HepG2 (cell line): ENCODE results near the gene ATP5MC2. TPM values are rescaled to one million over a fixed set of nuclear protein-coding genes. Genes with fewer than 3 reads are reported as not detected.

Experiments
- ATAC-seq: fragments of 200-7000 bp; cut with Tn5 transposase; 3 replicates; pipeline ENCODE4 v1.9.1; 2020; ENCODE audit warnings: mild to moderate bottlenecking, moderate library complexity
- BruUV-seq: library from RNA; stranded (reverse); fragments of 400-500 nt; replicated peaks from 2 replicates; lab custom pipeline; 2021; lab: Mats Ljungman, UMichigan
- CTCF ChIA-PET: fragments of 300-600 bp; formaldehyde crosslinking; extraction: SDS; loops from one replicate; lab custom pipeline; 2021; ENCODE audit warnings: low total read pairs, inconsistent platforms, low intra/inter-chr PET ratio; lab: Yijun Ruan, JAX
- POLR2A ChIA-PET: fragments of 350-600 bp; sonication (Branson Sonifier 250); formaldehyde crosslinking; loops from one replicate; lab custom pipeline; 2020; ENCODE audit warnings: antibody characterized with exemption, inconsistent platforms; lab: Yijun Ruan, JAX
- DNase-seq: peaks from one replicate; pipeline ENCODE4 v3.0.0-alpha.2; 2015; ENCODE audit warnings: low spot score
- FAIRE-seq: peaks from 3 replicates; lab custom pipeline; 2011; peaks lifted over from hg19 to GRCh38; lab: Jason Lieb, UNC
- H2AFZ ChIP-seq: one replicate; pipeline ENCODE4 v1.6.1; 2011; ENCODE audit warnings: low read length, inconsistent platforms
- H3K27ac ChIP-seq: fragments of 300-600 bp; 3 replicates; pipeline ENCODE4 v1.8.0; 2011; ENCODE audit warnings: mixed run types, mild to moderate bottlenecking, mixed read lengths, low read length, inconsistent platforms; ENCODE audit not compliant: insufficient read depth; ENCODE audit errors: extremely low read length
- H3K27me3 ChIP-seq, 2 experiments: fragments of 200-600 bp in 1 of 2; 2 replicates in 1 of 2; 3 replicates in 1 of 2; pipeline versions ENCODE4 v1.6.0 to v1.8.0; 2011; ENCODE audit warnings: low read length in 2 of 2, mild to moderate bottlenecking in 2 of 2, moderate library complexity in 2 of 2, inconsistent platforms in 1 of 2; ENCODE audit not compliant: insufficient read depth in 2 of 2, control insufficient read depth in 1 of 2
- H3K36me3 ChIP-seq, 2 experiments: fragments of 200-600 bp in 1 of 2; replicated peaks in 1 of 2; 2 replicates in 1 of 2; 3 replicates in 1 of 2; pipeline versions ENCODE4 v1.5.1 to v1.8.0; 2011; ENCODE audit warnings: low read length in 2 of 2, inconsistent platforms in 1 of 2; ENCODE audit not compliant: insufficient read depth in 2 of 2, control insufficient read depth in 1 of 2
- H3K4me1 ChIP-seq: 2 replicates; pipeline ENCODE4 v1.5.1; 2012; ENCODE audit warnings: low read length, inconsistent platforms; ENCODE audit not compliant: insufficient read depth
- H3K4me2 ChIP-seq: 2 replicates; pipeline ENCODE4 v1.6.0; 2011; ENCODE audit warnings: low read depth, low read length, inconsistent platforms
- H3K4me3 ChIP-seq, 3 experiments: fragments of 200-600 bp in 1 of 3; sonication (generic), shearing (Covaris generic) in 1 of 3; replicated peaks in 1 of 3; 2 replicates each; pipeline ENCODE4 v1.5.1; 2011 to 2016; ENCODE audit warnings: low read length in 3 of 3, inconsistent platforms in 2 of 3, low read depth in 2 of 3, mild to moderate bottlenecking in 2 of 3, control low read depth in 1 of 3, mixed read lengths in 1 of 3; ENCODE audit not compliant: insufficient read depth in 1 of 3
- H3K79me2 ChIP-seq: one replicate; pipeline ENCODE4 v1.6.1; 2011; ENCODE audit warnings: low read length, inconsistent platforms; ENCODE audit not compliant: insufficient read depth
- H3K9ac ChIP-seq: 2 replicates; pipeline ENCODE4 v1.6.0; 2011; ENCODE audit warnings: mild to moderate bottlenecking, low read depth, low read length, inconsistent platforms; ENCODE audit not compliant: insufficient read depth
- H3K9me3 ChIP-seq: 2 replicates; pipeline ENCODE4 v1.5.1; 2012; ENCODE audit warnings: mild to moderate bottlenecking, low read length
- H4K20me1 ChIP-seq: 2 replicates; pipeline ENCODE4 v1.6.0; 2011; ENCODE audit warnings: inconsistent platforms, mild to moderate bottlenecking, low read length, moderate library complexity; ENCODE audit not compliant: insufficient read depth
- ATAD3A ChIP-seq: sonication (generic); formaldehyde crosslinking; IDR thresholded peaks from 2 replicates; pipeline ENCODE4 v1.4.0; 2020; ENCODE audit warnings: missing genetic modification reagents
- LCORL ChIP-seq, 2 experiments: fragments of 450-650 bp in 1 of 2; sonication (generic) in 1 of 2; formaldehyde crosslinking in 1 of 2; IDR thresholded peaks; 2 replicates each; pipeline versions ENCODE4 v1.5.0 to v1.6.1; 2017 to 2020; ENCODE audit warnings: antibody characterized with exemption in 1 of 2, missing genetic modification reagents in 1 of 2
- MAFK ChIP-seq, 2 experiments: IDR thresholded peaks in 1 of 2; conservative IDR thresholded peaks in 1 of 2; 2 replicates each; pipeline ENCODE4 v1.6.1; 2011; ENCODE audit warnings: improper control_type of control experiment in 2 of 2, low read length in 2 of 2
- MLLT10 ChIP-seq: sonication (generic); formaldehyde crosslinking; IDR thresholded peaks from 2 replicates; pipeline ENCODE4 v1.4.0; 2020; ENCODE audit warnings: missing genetic modification reagents
- PRPF4 ChIP-seq: fragments of 200-400 bp; formaldehyde crosslinking; IDR thresholded peaks from 2 replicates; pipeline ENCODE4 v1.6.1; 2016; ENCODE audit warnings: low read length, low read depth; ENCODE audit not compliant: poor library complexity, severe bottlenecking
- RBFOX2 ChIP-seq: fragments of 200-400 bp; formaldehyde crosslinking; IDR thresholded peaks from 2 replicates; pipeline ENCODE4 v1.6.1; 2017; ENCODE audit warnings: low read depth, mild to moderate bottlenecking, low read length
- RXRA ChIP-seq: sonication (generic); formaldehyde crosslinking; IDR thresholded peaks from 2 replicates; pipeline ENCODE4 v1.5.1; 2020; ENCODE audit warnings: missing genetic modification reagents
- TOE1 ChIP-seq: sonication (generic); formaldehyde crosslinking; IDR thresholded peaks from 2 replicates; pipeline ENCODE4 v1.4.0; 2020; ENCODE audit warnings: mild to moderate bottlenecking, missing genetic modification reagents
- ZNF431 ChIP-seq: sonication (generic); formaldehyde crosslinking; IDR thresholded peaks from 2 replicates; pipeline ENCODE4 v1.9.0; 2022; ENCODE audit warnings: missing genetic modification reagents, low read depth, mild to moderate bottlenecking, borderline replicate concordance
- WGBS: methylation state at CpG from one replicate; pipeline ENCODE4 v1.1.6; 2017; ENCODE audit warnings: low lambda C conversion rate; 5-methylcytosine and 5-hydroxymethylcytosine counted together
- in situ Hi-C: cut with HindIII; loops from 2 replicates; pipeline ENCODE4 v1.10.0; 2017; ENCODE audit warnings: low pct_unique_long_range_greater_than_20kb; ENCODE audit not compliant: extremely low pct_ligation_motif_present
- intact Hi-C: fragments of 100-400 bp; cut with micrococcal nuclease; formaldehyde crosslinking; loops from one replicate; pipeline ENCODE4 v1.10.0; 2022; ENCODE audit not compliant: unreplicated experiment
- polyA plus RNA-seq, 8 experiments: library from polyadenylated mRNA; depleted of rRNA in 3 of 8; stranded (reverse) in 7 of 8; unstranded in 1 of 8; fragments of >200 nt; fragmentation: Illumina TruSeq in 4 of 8; extraction: Trizol in 4 of 8; gene quantifications; 2 replicates each; pipeline versions ENCODE4 v1.2.1 to v1.2.3, GENCODE V29; 2011 to 2016; ENCODE audit warnings: low read depth in 4 of 8, missing spikeins in 1 of 8, mixed read lengths in 1 of 8; ENCODE audit not compliant: insufficient read depth in 1 of 8
- total RNA-seq, 5 experiments: library from RNA; depleted of rRNA; stranded (reverse); fragments of >200 nt; fragmentation: Illumina TruSeq; extraction: Trizol; gene quantifications; 2 replicates each; pipeline ENCODE4 v1.2.3, GENCODE V29; 2016; ENCODE audit warnings: low read depth in 1 of 5
- TF ChIP-seq, protein P1 (sequence below): sonication (generic); formaldehyde crosslinking; IDR thresholded peaks from 2 replicates; pipeline ENCODE4 v1.5.1; 2020; ENCODE audit warnings: missing genetic modification reagents, mild to moderate bottlenecking, borderline replicate concordance
- TF ChIP-seq, protein P2 (sequence below): IDR thresholded peaks from 2 replicates; pipeline ENCODE4 v1.6.1; 2012; ENCODE audit warnings: low read length, improper control_type of control experiment
- TF ChIP-seq, protein P3 (sequence below): sonication (generic); formaldehyde crosslinking; IDR thresholded peaks from 2 replicates; pipeline ENCODE4 v1.5.0; 2020; ENCODE audit warnings: missing genetic modification reagents
- TF ChIP-seq, protein P4 (sequence below): IDR thresholded peaks from 2 replicates; pipeline ENCODE4 v1.6.1; 2016
- TF ChIP-seq, protein P5 (sequence below), 2 experiments: IDR thresholded peaks; 2 replicates each; pipeline ENCODE4 v1.6.1; 2011 to 2012; ENCODE audit warnings: low read length in 2 of 2, borderline replicate concordance in 1 of 2, low read depth in 1 of 2, mild to moderate bottlenecking in 1 of 2, moderate library complexity in 1 of 2

Gene ATP5MC2
- total and polyA plus RNA-seq, 2 of the 13 experiments (the other 11 are each of a cell fraction or from before 2014, with no cell fraction given), result 230 to 257 TPM

DNA sequence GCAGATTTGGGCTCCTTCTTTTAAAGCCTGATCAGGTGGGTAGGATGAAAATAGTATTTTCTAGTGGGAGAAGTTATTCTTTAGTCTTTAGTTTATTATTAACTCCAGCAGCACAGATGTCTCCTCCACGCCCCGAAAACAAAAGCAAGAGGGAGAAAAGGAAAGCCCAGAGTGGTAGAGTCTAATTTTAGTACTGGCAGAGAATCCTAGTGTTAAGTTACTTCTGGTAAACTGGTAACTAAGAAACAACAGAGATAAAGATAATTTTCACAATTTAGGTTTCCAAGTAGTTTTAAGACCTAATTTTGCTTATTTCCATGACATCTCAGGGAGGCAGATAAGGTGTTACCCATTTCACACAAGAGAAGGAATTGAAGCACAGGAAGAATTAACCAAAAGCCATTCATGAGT is 16.3 kb downstream of the ATP5MC2 start:
- peak; percentile 46 for ATAC-seq
- H2AFZ ChIP-seq, result peak overlapping the region; percentile 68
- peak overlapping the region; percentile 96 for H3K27ac ChIP-seq
- H3K36me3 ChIP-seq, result peaks cover under 1 to 3% of the 10 kb centered on the region in 2 experiments; a peak in 2 of 5 replicates
- no peaks in the 10 kb centered on the region for H3K9me3 ChIP-seq
- peak; percentile 15 for FAIRE-seq
- peak overlapping the region; percentile 68 for H3K9ac ChIP-seq
- ChIA-PET CTCF (interaction anchor here (1.0 kb wide), 1 partner anchor 17 kb away, joined by 5 read pairs; the partner anchor contains the start of gene ATP5MC2), POLR2A (interaction anchor here (1.0 to 4.2 kb wide), 14 partner anchors 10 to 620 kb away, joined by 3 to 61 read pairs (median 12); partner anchors contain the start of genes ATF7, ATP5MC2, CBX5 and PRR13)
- no peaks in the 10 kb centered on the region for H3K79me2 ChIP-seq
- no peaks in the 10 kb centered on the region for H3K27me3 ChIP-seq
- intact Hi-C loops (loop anchor here (5.0 kb wide), 2 partner anchors 37 to 117 kb away; no protein-coding TSS in a partner anchor), in situ Hi-C loops (no loop called here)
- peaks cover 45% of the 10 kb centered on the region for H3K4me1 ChIP-seq
- peak overlapping the region; percentile 96 for H3K4me2 ChIP-seq
- TSS peak; percentile 89 for BruUV-seq
- H3K4me3 ChIP-seq, result peak overlapping the region; percentile 48 to 62 (median 58); a peak in 5 of 6 replicates
- WGBS, result 2% methylated on average over 2 of the region's 2 CpGs
- no peaks in the 10 kb centered on the region for H4K20me1 ChIP-seq
- no peak for DNase-seq
- TF ChIP-seq MAFK (conservative IDR thresholded peaks at IDR 0.05 in 1 of 2, IDR thresholded peaks at IDR 0.05 in 1 of 2; ENCODE audit: low read length in 2 of 2), result no peak
- TF ChIP-seq, protein P1, sequence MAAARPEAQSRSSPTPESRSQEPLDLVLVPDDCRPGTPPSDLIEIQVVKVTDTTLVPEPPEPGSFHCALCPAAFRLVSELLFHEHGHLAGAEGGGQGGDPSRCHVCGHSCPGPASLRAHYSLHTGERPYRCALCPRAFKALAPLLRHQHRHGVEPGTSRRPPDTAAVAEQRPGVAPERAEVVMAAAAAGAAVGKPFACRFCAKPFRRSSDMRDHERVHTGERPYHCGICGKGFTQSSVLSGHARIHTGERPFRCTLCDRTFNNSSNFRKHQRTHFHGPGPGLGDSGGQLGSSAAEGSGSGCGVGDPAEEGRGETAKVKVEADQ (CRISPR knock-in tag), result no peak; the same call in 1 of the 2 replicates
- TF ChIP-seq, protein P2, sequence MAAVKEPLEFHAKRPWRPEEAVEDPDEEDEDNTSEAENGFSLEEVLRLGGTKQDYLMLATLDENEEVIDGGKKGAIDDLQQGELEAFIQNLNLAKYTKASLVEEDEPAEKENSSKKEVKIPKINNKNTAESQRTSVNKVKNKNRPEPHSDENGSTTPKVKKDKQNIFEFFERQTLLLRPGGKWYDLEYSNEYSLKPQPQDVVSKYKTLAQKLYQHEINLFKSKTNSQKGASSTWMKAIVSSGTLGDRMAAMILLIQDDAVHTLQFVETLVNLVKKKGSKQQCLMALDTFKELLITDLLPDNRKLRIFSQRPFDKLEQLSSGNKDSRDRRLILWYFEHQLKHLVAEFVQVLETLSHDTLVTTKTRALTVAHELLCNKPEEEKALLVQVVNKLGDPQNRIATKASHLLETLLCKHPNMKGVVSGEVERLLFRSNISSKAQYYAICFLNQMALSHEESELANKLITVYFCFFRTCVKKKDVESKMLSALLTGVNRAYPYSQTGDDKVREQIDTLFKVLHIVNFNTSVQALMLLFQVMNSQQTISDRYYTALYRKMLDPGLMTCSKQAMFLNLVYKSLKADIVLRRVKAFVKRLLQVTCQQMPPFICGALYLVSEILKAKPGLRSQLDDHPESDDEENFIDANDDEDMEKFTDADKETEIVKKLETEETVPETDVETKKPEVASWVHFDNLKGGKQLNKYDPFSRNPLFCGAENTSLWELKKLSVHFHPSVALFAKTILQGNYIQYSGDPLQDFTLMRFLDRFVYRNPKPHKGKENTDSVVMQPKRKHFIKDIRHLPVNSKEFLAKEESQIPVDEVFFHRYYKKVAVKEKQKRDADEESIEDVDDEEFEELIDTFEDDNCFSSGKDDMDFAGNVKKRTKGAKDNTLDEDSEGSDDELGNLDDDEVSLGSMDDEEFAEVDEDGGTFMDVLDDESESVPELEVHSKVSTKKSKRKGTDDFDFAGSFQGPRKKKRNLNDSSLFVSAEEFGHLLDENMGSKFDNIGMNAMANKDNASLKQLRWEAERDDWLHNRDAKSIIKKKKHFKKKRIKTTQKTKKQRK, result no peak
- 0 out of 2 replicates have a peak, but pooled peaks have one; percentile 25 for TF ChIP-seq RBFOX2
- TF ChIP-seq MLLT10, result no peak
- no peak for TF ChIP-seq LCORL (IDR thresholded peaks at IDR 0.05)
- TF ChIP-seq LCORL (CRISPR knock-in tag; IDR thresholded peaks at IDR 0.05), result 0 out of 2 replicates have a peak, but pooled peaks have one; percentile 2
- no peak for TF ChIP-seq ATAD3A
- TF ChIP-seq, protein P3, sequence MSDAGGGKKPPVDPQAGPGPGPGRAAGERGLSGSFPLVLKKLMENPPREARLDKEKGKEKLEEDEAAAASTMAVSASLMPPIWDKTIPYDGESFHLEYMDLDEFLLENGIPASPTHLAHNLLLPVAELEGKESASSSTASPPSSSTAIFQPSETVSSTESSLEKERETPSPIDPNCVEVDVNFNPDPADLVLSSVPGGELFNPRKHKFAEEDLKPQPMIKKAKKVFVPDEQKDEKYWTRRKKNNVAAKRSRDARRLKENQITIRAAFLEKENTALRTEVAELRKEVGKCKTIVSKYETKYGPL (CRISPR knock-in tag), result no peak
- no peak for TF ChIP-seq ZNF431 (CRISPR knock-in tag)
- no peak for TF ChIP-seq PRPF4
- no peak for TF ChIP-seq RXRA (CRISPR knock-in tag)
- TF ChIP-seq, protein P4, sequence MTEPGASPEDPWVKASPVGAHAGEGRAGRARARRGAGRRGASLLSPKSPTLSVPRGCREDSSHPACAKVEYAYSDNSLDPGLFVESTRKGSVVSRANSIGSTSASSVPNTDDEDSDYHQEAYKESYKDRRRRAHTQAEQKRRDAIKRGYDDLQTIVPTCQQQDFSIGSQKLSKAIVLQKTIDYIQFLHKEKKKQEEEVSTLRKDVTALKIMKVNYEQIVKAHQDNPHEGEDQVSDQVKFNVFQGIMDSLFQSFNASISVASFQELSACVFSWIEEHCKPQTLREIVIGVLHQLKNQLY (CRISPR knock-in tag), result no peak
- TF ChIP-seq, protein P5, sequence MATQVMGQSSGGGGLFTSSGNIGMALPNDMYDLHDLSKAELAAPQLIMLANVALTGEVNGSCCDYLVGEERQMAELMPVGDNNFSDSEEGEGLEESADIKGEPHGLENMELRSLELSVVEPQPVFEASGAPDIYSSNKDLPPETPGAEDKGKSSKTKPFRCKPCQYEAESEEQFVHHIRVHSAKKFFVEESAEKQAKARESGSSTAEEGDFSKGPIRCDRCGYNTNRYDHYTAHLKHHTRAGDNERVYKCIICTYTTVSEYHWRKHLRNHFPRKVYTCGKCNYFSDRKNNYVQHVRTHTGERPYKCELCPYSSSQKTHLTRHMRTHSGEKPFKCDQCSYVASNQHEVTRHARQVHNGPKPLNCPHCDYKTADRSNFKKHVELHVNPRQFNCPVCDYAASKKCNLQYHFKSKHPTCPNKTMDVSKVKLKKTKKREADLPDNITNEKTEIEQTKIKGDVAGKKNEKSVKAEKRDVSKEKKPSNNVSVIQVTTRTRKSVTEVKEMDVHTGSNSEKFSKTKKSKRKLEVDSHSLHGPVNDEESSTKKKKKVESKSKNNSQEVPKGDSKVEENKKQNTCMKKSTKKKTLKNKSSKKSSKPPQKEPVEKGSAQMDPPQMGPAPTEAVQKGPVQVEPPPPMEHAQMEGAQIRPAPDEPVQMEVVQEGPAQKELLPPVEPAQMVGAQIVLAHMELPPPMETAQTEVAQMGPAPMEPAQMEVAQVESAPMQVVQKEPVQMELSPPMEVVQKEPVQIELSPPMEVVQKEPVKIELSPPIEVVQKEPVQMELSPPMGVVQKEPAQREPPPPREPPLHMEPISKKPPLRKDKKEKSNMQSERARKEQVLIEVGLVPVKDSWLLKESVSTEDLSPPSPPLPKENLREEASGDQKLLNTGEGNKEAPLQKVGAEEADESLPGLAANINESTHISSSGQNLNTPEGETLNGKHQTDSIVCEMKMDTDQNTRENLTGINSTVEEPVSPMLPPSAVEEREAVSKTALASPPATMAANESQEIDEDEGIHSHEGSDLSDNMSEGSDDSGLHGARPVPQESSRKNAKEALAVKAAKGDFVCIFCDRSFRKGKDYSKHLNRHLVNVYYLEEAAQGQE (IDR thresholded peaks at IDR 0.05; ENCODE audit: borderline replicate concordance in 1 of 2, low read depth in 1 of 2, low read length in 2 of 2), result no peak
- TF ChIP-seq TOE1 (CRISPR knock-in tag), result no peak
